ENCODE data around the gene MED9.

The MED9 gene

DNA sequence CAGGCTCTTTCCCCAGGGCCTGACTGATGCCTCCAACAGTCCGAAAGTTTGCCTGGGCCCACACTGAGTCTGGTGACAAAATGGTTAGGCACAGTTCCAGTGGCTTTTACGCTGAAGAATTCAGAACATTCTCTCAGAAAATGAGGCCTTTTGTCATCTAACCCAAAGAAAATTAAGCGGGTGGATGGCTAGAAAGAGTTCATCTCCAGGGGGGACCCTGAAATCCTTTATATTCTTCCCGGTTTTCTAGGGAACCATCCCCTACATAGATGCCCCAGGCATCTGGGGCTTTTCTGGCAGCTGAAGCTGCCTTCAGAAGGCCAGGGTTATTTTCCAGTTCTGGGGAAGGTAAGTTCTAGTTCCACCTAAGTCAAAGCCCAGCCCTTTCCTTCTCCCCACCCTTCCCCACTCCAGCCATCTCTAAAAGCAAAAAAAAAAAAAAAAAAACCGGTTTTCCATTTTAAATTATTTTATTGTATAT, 17.2 kb downstream of the MED9 start:
- Histone ChIP-seq H3K4me2 (ENCODE audit: insufficient read depth, low read length, poor library complexity, severe bottlenecking) (no peak overlapping the region), H3K9ac (ENCODE audit: low read depth, low read length, poor library complexity) (peak overlapping the region; percentile 56), H3K79me1 (ENCODE audit: low read depth, low read length) (no peaks in the 10 kb centered on the region), H3K18ac (ENCODE audit: low read length) (peak overlapping the region; percentile 24), H3K14ac (ENCODE audit: low read length) (no peak overlapping the region), H3K4me3 (ENCODE audit: low read length in 2 of 2) (no peak overlapping the region), H2BK12ac (ENCODE audit: low read length) (no peak overlapping the region), H2AK5ac (ENCODE audit: low read depth, low read length) (no peak overlapping the region), H3K36me3 (replicated peaks in 1 of 2; ENCODE audit: control insufficient read depth in 2 of 2, insufficient read depth in 2 of 2, low read length in 2 of 2) (peaks cover 15 to 34% of the 10 kb centered on the region in 2 donors), H2BK15ac (ENCODE audit: low read length) (no peak overlapping the region), H4K91ac (ENCODE audit: low read depth, low read length, poor library complexity) (no peak overlapping the region), H3K27me3 (ENCODE audit: control insufficient read depth in 3 of 3, insufficient read depth in 3 of 3, low read depth in 1 of 3, low read length in 3 of 3) (peaks cover 0 to 18% (median 7%) of the 10 kb centered on the region in 3 experiments), H2AFZ (ENCODE audit: low read length) (no peak overlapping the region), H2BK120ac (ENCODE audit: low read depth, low read length) (no peak overlapping the region), H3K23ac (ENCODE audit: low read depth, low read length, poor library complexity) (no peak overlapping the region), H3K27ac (replicated peaks; ENCODE audit: low read length) (no peak overlapping the region), H3K4ac (ENCODE audit: low read length) (no peak overlapping the region), H2BK5ac (ENCODE audit: low read length) (no peak overlapping the region), H3K9me3 (replicated peaks in 1 of 2; ENCODE audit: control insufficient read depth in 2 of 2, insufficient read depth in 1 of 2, low read depth in 1 of 2, low read length in 2 of 2) (peaks cover 2 to 7% of the 10 kb centered on the region in 2 donors), H4K8ac (ENCODE audit: low read depth, low read length) (no peak overlapping the region), H3K4me1 (ENCODE audit: control insufficient read depth in 2 of 2, insufficient read depth in 1 of 2, low read depth in 1 of 2, low read length in 2 of 2) (peaks cover 2 to 26% of the 10 kb centered on the region in 2 donors)
- DNase-seq (ENCODE audit: low spot score): no peak
- WGBS, 2 donors (ENCODE audit: extremely low coverage in 2 of 2, insufficient read length in 2 of 2, insufficient replicate concordance in 1 of 2): no CpG with 5 or more reads among the region's 5 CpGs

GRCh38 chr17:17494499-17494869, 17.7 kb downstream of the MED9 start:
- no peak for DNase-seq (ENCODE audit: low spot score)
- H3K4me1 ChIP-seq (ENCODE audit: control insufficient read depth in 2 of 2, insufficient read depth in 1 of 2, low read depth in 1 of 2, low read length in 2 of 2): peaks cover 2 to 26% of the 10 kb centered on the region in 2 donors
- peaks cover 2 to 7% of the 10 kb centered on the region in 2 donors for H3K9me3 ChIP-seq (replicated peaks in 1 of 2; ENCODE audit: control insufficient read depth in 2 of 2, insufficient read depth in 1 of 2, low read depth in 1 of 2, low read length in 2 of 2)
- H3K9ac ChIP-seq (ENCODE audit: low read depth, low read length, poor library complexity): peak overlapping the region; percentile 45
- peak overlapping the region; percentile 83 for H3K4me2 ChIP-seq (ENCODE audit: insufficient read depth, low read length, poor library complexity, severe bottlenecking)
- H3K27ac ChIP-seq (replicated peaks; ENCODE audit: low read length): no peak overlapping the region
- no peak overlapping the region for H2BK120ac ChIP-seq (ENCODE audit: low read depth, low read length)
- no peak overlapping the region for H2BK5ac ChIP-seq (ENCODE audit: low read length)
- H2AK5ac ChIP-seq (ENCODE audit: low read depth, low read length): no peak overlapping the region
- H3K4ac ChIP-seq (ENCODE audit: low read length): no peak overlapping the region
- H3K36me3 ChIP-seq (replicated peaks in 1 of 2; ENCODE audit: control insufficient read depth in 2 of 2, insufficient read depth in 2 of 2, low read length in 2 of 2): peaks cover 15 to 33% of the 10 kb centered on the region in 2 donors
- no peak overlapping the region for H2AFZ ChIP-seq (ENCODE audit: low read length)
- no peak overlapping the region for H3K23ac ChIP-seq (ENCODE audit: low read depth, low read length, poor library complexity)
- H4K91ac ChIP-seq (ENCODE audit: low read depth, low read length, poor library complexity): no peak overlapping the region
- H3K14ac ChIP-seq (ENCODE audit: low read length): no peak overlapping the region
- peaks cover 0 to 18% (median 7%) of the 10 kb centered on the region in 3 experiments for H3K27me3 ChIP-seq (ENCODE audit: control insufficient read depth in 3 of 3, insufficient read depth in 3 of 3, low read depth in 1 of 3, low read length in 3 of 3)
- H3K79me1 ChIP-seq (ENCODE audit: low read depth, low read length): no peaks in the 10 kb centered on the region
- H3K4me3 ChIP-seq (ENCODE audit: low read length in 2 of 2): peak overlapping the region in 1 of 2 donors; percentile 27
- H4K8ac ChIP-seq (ENCODE audit: low read depth, low read length): no peak overlapping the region
- WGBS, 2 donors (ENCODE audit: extremely low coverage in 2 of 2, insufficient read length in 2 of 2, insufficient replicate concordance in 1 of 2): no CpG with 5 or more reads among the region's 14 CpGs
- H2BK12ac ChIP-seq (ENCODE audit: low read length): no peak overlapping the region
- H2BK15ac ChIP-seq (ENCODE audit: low read length): no peak overlapping the region
- H3K18ac ChIP-seq (ENCODE audit: low read length): peak overlapping the region; percentile 46

DNA sequence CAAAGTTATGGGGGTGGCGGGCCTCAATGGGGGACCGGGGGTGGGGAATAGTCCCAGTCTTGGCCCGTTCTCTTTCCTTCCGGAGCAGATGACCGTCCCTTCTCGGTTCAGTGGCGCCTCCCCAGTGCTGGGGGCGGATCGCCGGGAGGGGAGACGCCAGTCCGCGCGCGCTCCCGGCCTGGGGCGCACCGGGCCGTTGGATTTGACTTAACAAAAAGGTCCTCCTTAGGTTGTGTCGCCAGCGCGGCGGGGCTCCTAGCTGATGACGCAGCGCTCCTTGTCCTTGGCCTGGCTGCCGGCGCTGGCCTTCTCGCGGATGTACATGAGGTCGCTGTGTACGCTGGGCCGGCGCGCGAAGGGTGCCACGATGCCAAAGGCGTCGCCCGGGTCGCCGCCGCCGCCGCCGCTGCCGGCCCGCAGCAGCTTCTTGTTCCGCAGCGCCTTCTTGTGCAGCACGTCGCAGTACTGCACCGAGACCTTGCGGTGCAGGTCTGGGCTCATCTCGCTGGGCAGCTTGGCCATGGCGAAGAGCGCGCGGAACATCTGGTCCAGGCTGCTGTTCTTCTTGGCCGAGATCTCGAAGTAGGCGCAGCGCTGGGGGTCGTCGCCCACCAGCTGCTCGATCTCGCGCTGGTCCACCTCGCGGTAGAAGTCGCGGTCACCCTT, 18.2 kb downstream of the MED9 start:
- H3K18ac ChIP-seq (ENCODE audit: low read length): peak overlapping the region; percentile 82
- no peak overlapping the region for H3K14ac ChIP-seq (ENCODE audit: low read length)
- peak overlapping the region; percentile 79 for H2BK15ac ChIP-seq (ENCODE audit: low read length)
- no CpG with 5 or more reads among the region's 71 CpGs for WGBS, 2 donors (ENCODE audit: extremely low coverage in 2 of 2, insufficient read length in 2 of 2, insufficient replicate concordance in 1 of 2)
- H4K91ac ChIP-seq (ENCODE audit: low read depth, low read length, poor library complexity): no peak overlapping the region
- no peak overlapping the region for H2BK120ac ChIP-seq (ENCODE audit: low read depth, low read length)
- H2AK5ac ChIP-seq (ENCODE audit: low read depth, low read length): peak overlapping the region; percentile 2
- no peak overlapping the region for H2BK5ac ChIP-seq (ENCODE audit: low read length)
- peaks cover 2 to 26% of the 10 kb centered on the region in 2 donors for H3K4me1 ChIP-seq (ENCODE audit: control insufficient read depth in 2 of 2, insufficient read depth in 1 of 2, low read depth in 1 of 2, low read length in 2 of 2)
- H3K23ac ChIP-seq (ENCODE audit: low read depth, low read length, poor library complexity): peak overlapping the region; percentile 6
- no peak overlapping the region for H3K4ac ChIP-seq (ENCODE audit: low read length)
- peak; percentile 56 for DNase-seq (ENCODE audit: low spot score)
- peaks cover 2 to 7% of the 10 kb centered on the region in 2 donors for H3K9me3 ChIP-seq (replicated peaks in 1 of 2; ENCODE audit: control insufficient read depth in 2 of 2, insufficient read depth in 1 of 2, low read depth in 1 of 2, low read length in 2 of 2)
- H2AFZ ChIP-seq (ENCODE audit: low read length): no peak overlapping the region
- no peak overlapping the region for H4K8ac ChIP-seq (ENCODE audit: low read depth, low read length)
- peak overlapping the region in 1 of 2 donors; percentile 75 for H3K4me3 ChIP-seq (ENCODE audit: low read length in 2 of 2)
- H3K27ac ChIP-seq (replicated peaks; ENCODE audit: low read length): no peak overlapping the region
- H3K27me3 ChIP-seq (ENCODE audit: control insufficient read depth in 3 of 3, insufficient read depth in 3 of 3, low read depth in 1 of 3, low read length in 3 of 3): peaks cover 0 to 18% (median 7%) of the 10 kb centered on the region in 3 experiments
- H3K9ac ChIP-seq (ENCODE audit: low read depth, low read length, poor library complexity): peak overlapping the region; percentile 87
- peaks cover 15 to 30% of the 10 kb centered on the region in 2 donors for H3K36me3 ChIP-seq (replicated peaks in 1 of 2; ENCODE audit: control insufficient read depth in 2 of 2, insufficient read depth in 2 of 2, low read length in 2 of 2)
- H3K79me1 ChIP-seq (ENCODE audit: low read depth, low read length): no peaks in the 10 kb centered on the region
- peak overlapping the region; percentile 83 for H3K4me2 ChIP-seq (ENCODE audit: insufficient read depth, low read length, poor library complexity, severe bottlenecking)
- H2BK12ac ChIP-seq (ENCODE audit: low read length): peak overlapping the region; percentile 48

DNA sequence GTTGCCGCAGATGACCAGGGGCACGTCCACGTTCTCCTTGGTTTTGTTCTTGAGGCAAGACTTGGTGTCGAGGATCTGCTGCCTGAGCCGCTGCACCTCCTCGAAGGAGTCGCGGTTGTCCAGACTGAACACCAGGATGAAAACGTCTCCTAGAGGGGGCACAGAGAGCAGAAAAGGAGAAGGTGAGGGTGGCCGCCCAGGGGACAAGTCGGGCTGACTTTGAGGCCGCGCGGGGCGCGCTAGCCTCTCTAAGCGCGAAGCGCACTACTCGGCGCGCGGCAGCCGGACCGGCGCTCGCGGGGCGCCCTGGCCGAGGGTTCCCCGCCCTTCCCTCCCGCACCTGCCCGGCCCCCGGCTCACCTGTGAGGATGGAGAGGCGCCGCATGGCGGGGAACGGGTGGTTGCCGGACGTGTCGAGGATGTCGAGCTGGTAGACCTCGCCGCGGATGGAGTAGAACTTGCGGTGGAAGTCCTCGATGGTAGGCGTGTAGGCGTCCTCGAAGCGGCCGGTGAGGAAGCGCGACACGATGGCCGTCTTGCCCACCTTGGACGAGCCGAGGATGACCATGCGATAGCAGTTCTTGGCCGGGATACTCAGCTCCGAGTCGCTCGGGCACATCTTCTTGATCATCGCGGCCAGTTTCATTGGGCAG, 18.9 kb downstream of the MED9 start:
- H3K4me2 ChIP-seq (ENCODE audit: insufficient read depth, low read length, poor library complexity, severe bottlenecking): peak overlapping the region; percentile 83

More for the DNA sequence above, 18.9 kb downstream of the MED9 start:
- Histone ChIP-seq H3K36me3 (replicated peaks in 1 of 2; ENCODE audit: control insufficient read depth in 2 of 2, insufficient read depth in 2 of 2, low read length in 2 of 2) (peaks cover 15 to 25% of the 10 kb centered on the region in 2 donors), H3K4me1 (ENCODE audit: control insufficient read depth in 2 of 2, insufficient read depth in 1 of 2, low read depth in 1 of 2, low read length in 2 of 2) (peaks cover 2 to 26% of the 10 kb centered on the region in 2 donors), H3K79me1 (ENCODE audit: low read depth, low read length) (no peaks in the 10 kb centered on the region), H3K27ac (replicated peaks; ENCODE audit: low read length) (no peak overlapping the region), H3K18ac (ENCODE audit: low read length) (peak overlapping the region; percentile 88), H3K4me3 (ENCODE audit: low read length in 2 of 2) (peak overlapping the region; percentile 53 to 75), H4K8ac (ENCODE audit: low read depth, low read length) (no peak overlapping the region), H3K9ac (ENCODE audit: low read depth, low read length, poor library complexity) (peak overlapping the region; percentile 87), H3K14ac (ENCODE audit: low read length) (peak overlapping the region; percentile 56), H3K23ac (ENCODE audit: low read depth, low read length, poor library complexity) (peak overlapping the region; percentile 97), H4K91ac (ENCODE audit: low read depth, low read length, poor library complexity) (peak overlapping the region; percentile 23), H2AFZ (ENCODE audit: low read length) (peak overlapping the region; percentile 87), H2BK15ac (ENCODE audit: low read length) (peak overlapping the region; percentile 56), H2BK5ac (ENCODE audit: low read length) (no peak overlapping the region), H3K9me3 (replicated peaks in 1 of 2; ENCODE audit: control insufficient read depth in 2 of 2, insufficient read depth in 1 of 2, low read depth in 1 of 2, low read length in 2 of 2) (peaks cover 2 to 7% of the 10 kb centered on the region in 2 donors), H2AK5ac (ENCODE audit: low read depth, low read length) (peak overlapping the region; percentile 14), H2BK120ac (ENCODE audit: low read depth, low read length) (no peak overlapping the region), H3K27me3 (ENCODE audit: control insufficient read depth in 3 of 3, insufficient read depth in 3 of 3, low read depth in 1 of 3, low read length in 3 of 3) (peaks cover 0 to 18% (median 7%) of the 10 kb centered on the region in 3 experiments), H3K4ac (ENCODE audit: low read length) (no peak overlapping the region), H2BK12ac (ENCODE audit: low read length) (peak overlapping the region; percentile 48)
- peak; percentile 42 for DNase-seq (ENCODE audit: low spot score)
- no CpG with 5 or more reads among the region's 65 CpGs for WGBS, 2 donors (ENCODE audit: extremely low coverage in 2 of 2, insufficient read length in 2 of 2, insufficient replicate concordance in 1 of 2)
